Fibroblast of peridontal ligament (primary cell): ENCODE results near the gene ANKRD7.
"Not testable (repeated sequence)": the region's sequence is repeated elsewhere in the genome, so short reads cannot be mapped to it uniquely, and the experiment has no call there.

Experiments
- DNase-seq: peaks from one replicate; pipeline ENCODE4 v3.0.0-alpha.2; 2010; ENCODE audit errors: extremely low read depth

ANKRD7 gene

GRCh38 chr7:118233799-118234198 is 9.3 kb downstream of the ANKRD7 start:
- DNase-seq = no peak

GRCh38 chr7:118239014-118239413 is 14.5 kb downstream of the ANKRD7 start:
- no peak for DNase-seq

- DNase-seq = not testable (repeated sequence)
Measured at GRCh38 chr7:118240320-118240719, 15.8 kb downstream of the ANKRD7 start.

- DNase-seq = no peak
Measured at GRCh38 chr7:118243695-118244094, 19.2 kb downstream of the ANKRD7 start.

- DNase-seq = peak; percentile 8
Measured at GRCh38 chr7:118245267-118246040, 20.9 kb downstream of the ANKRD7 start.

GRCh38 chr7:118250860-118251494 is 26.5 kb downstream of the ANKRD7 start:
- no peak for DNase-seq

- DNase-seq = no peak
Measured at GRCh38 chr7:118252087-118252486, 27.6 kb downstream of the ANKRD7 start.

- no peak for DNase-seq
Measured at GRCh38 chr7:118259115-118259514, 34.6 kb downstream of the ANKRD7 start.

GRCh38 chr7:118264836-118265235 is 40.3 kb downstream of the ANKRD7 start:
- DNase-seq = no peak

- DNase-seq = no peak
Measured at GRCh38 chr7:118280319-118281012, 56.0 kb downstream of the ANKRD7 start.

- DNase-seq = no peak
Measured at GRCh38 chr7:118281196-118281595, 56.7 kb downstream of the ANKRD7 start.

- DNase-seq = no peak
Measured at GRCh38 chr7:118285358-118285757, 60.9 kb downstream of the ANKRD7 start.

- DNase-seq = no peak
Measured at GRCh38 chr7:118286131-118286530, 61.6 kb downstream of the ANKRD7 start.

GRCh38 chr7:118288098-118288497 is 63.6 kb downstream of the ANKRD7 start:
- DNase-seq = no peak

- no peak for DNase-seq
Measured at GRCh38 chr7:118289476-118289875, 65.0 kb downstream of the ANKRD7 start.
